HL-60 (cell line): Measurements from ENCODE around the gene RASA2.
A peak's percentile ranks its signal among the peaks of the same experiment; 100 is the strongest.

Source experiments
- DNase-seq, 2 experiments: peaks; one replicate each; pipeline ENCODE4 v3.0.0-alpha.2; 2010 to 2020; ENCODE audit warnings: low read depth in 1 of 2, low spot score in 1 of 2
- H3K27ac ChIP-seq: fragments of 250-450 bp; sonication (Bioruptor Pico); replicated peaks from 2 replicates; pipeline ENCODE4 v1.5.1; 2020; ENCODE audit warnings: mild to moderate bottlenecking, moderate library complexity
- H3K27me3 ChIP-seq: fragments of 250-450 bp; sonication (Bioruptor Pico); 2 replicates; pipeline ENCODE4 v1.5.1; 2021; ENCODE audit warnings: mild to moderate bottlenecking, moderate library complexity; ENCODE audit not compliant: insufficient read depth, poor library complexity, severe bottlenecking
- H3K4me3 ChIP-seq: replicated peaks from 2 replicates; pipeline ENCODE4 v1.5.1; 2011; ENCODE audit warnings: mild to moderate bottlenecking, control low read depth, low read length; ENCODE audit not compliant: insufficient read depth
- GABPA ChIP-seq: IDR thresholded peaks from 2 replicates; pipeline ENCODE4 v1.6.1; 2012; ENCODE audit warnings: low read depth
- POLR2AphosphoS5 ChIP-seq: IDR thresholded peaks from 2 replicates; pipeline ENCODE4 v1.6.1; 2012; ENCODE audit warnings: low read depth
- REST ChIP-seq: IDR thresholded peaks from 2 replicates; pipeline ENCODE4 v1.6.1; 2012; ENCODE audit warnings: low read depth; ENCODE audit not compliant: insufficient replicate concordance
- SPI1 ChIP-seq: IDR thresholded peaks from 2 replicates; pipeline ENCODE4 v1.6.1; 2012; ENCODE audit warnings: low read depth, mild to moderate bottlenecking, borderline replicate concordance
- TF ChIP-seq, protein P1 (sequence below): IDR thresholded peaks from one replicate; pipeline ENCODE4 v1.5.1; 2011; ENCODE audit warnings: low read length, control low read depth, inconsistent platforms; ENCODE audit not compliant: insufficient read depth

Gene RASA2

GRCh38 chr3:141454054-141454453, 32.8 kb upstream of the RASA2 start:
- DNase-seq: no peak
- H3K4me3 ChIP-seq: no peak overlapping the region
- H3K27ac ChIP-seq: no peak overlapping the region

DNA sequence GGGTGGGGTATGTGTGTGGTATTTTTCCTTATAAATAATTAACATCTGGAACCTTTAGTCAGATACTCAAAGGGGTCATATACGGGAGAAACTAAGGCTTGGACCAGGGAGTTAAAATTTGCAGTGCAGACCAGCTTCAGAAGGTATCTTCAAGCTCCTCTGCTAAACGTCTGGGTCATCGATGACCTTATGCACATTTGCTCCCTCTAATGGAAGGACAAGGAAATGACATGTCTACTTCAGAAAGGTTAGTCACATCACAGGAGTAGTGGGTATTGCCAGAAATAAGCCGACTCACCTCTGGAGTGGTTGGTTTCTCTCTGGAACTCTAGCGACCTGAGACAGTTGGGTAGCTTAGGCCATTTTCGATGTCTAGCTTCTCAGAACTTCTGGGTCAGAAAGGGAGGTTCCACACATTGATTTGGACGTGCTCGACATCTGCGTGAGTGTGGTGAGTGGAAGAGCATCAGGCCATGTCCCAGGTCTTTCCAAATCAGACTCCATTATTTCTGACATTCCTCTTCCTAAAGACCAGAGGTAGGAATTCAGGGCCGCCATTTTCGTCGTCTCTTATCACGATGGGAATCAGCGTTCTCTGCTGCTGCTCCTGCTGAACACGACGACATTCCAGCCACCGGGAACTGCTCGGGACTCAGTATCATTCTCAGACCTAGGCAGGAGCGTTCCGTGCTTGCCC, 31.8 kb upstream of the RASA2 start:
- Histone ChIP-seq H3K27ac (no peak overlapping the region), H3K27me3 (no peaks in the 10 kb centered on the region), H3K4me3 (no peak overlapping the region)
- peak in 1 of 2 experiments; percentile 53 for DNase-seq
- TF ChIP-seq, protein P1, sequence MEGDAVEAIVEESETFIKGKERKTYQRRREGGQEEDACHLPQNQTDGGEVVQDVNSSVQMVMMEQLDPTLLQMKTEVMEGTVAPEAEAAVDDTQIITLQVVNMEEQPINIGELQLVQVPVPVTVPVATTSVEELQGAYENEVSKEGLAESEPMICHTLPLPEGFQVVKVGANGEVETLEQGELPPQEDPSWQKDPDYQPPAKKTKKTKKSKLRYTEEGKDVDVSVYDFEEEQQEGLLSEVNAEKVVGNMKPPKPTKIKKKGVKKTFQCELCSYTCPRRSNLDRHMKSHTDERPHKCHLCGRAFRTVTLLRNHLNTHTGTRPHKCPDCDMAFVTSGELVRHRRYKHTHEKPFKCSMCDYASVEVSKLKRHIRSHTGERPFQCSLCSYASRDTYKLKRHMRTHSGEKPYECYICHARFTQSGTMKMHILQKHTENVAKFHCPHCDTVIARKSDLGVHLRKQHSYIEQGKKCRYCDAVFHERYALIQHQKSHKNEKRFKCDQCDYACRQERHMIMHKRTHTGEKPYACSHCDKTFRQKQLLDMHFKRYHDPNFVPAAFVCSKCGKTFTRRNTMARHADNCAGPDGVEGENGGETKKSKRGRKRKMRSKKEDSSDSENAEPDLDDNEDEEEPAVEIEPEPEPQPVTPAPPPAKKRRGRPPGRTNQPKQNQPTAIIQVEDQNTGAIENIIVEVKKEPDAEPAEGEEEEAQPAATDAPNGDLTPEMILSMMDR: peak; percentile 72
- no peak for TF ChIP-seq POLR2AphosphoS5

More at GRCh38 chr3:141454054-141454453, 32.8 kb upstream of the RASA2 start:
- H3K27me3 ChIP-seq: no peaks in the 10 kb centered on the region
- no peak for TF ChIP-seq GABPA
- no peak for TF ChIP-seq SPI1
- TF ChIP-seq, protein P1: no peak
- no peak for TF ChIP-seq POLR2AphosphoS5
- no peak for TF ChIP-seq REST

- Histone ChIP-seq H3K27me3 (no peaks in the 10 kb centered on the region), H3K27ac (no peak overlapping the region), H3K4me3 (no peak overlapping the region)
- DNase-seq: no peak
- TF ChIP-seq, protein P1: no peak
- TF ChIP-seq SPI1 (no peak), REST (no peak), GABPA (no peak), POLR2AphosphoS5 (no peak)
These were observed 31.1 kb upstream of the RASA2 start for GRCh38 chr3:141455603-141456300.

GRCh38 chr3:141456301-141456625, 30.6 kb upstream of the RASA2 start:
- H3K4me3 ChIP-seq: no peak overlapping the region
- no peak overlapping the region for H3K27ac ChIP-seq
- no peak for DNase-seq
- H3K27me3 ChIP-seq: no peaks in the 10 kb centered on the region
- TF ChIP-seq, protein P1: no peak
- TF ChIP-seq POLR2AphosphoS5: no peak
- no peak for TF ChIP-seq REST
